GM12874 (cell line): ENCODE data around the gene ZNF362.

ENCODE experiments used
- TF ChIP-seq, protein P1 (sequence below): IDR thresholded peaks from 2 replicates; pipeline ENCODE4 v1.5.1; 2011; ENCODE audit warnings: low read depth, mild to moderate bottlenecking, control low read depth, low read length, moderate library complexity; ENCODE audit not compliant: insufficient read depth

Gene ZNF362

DNA sequence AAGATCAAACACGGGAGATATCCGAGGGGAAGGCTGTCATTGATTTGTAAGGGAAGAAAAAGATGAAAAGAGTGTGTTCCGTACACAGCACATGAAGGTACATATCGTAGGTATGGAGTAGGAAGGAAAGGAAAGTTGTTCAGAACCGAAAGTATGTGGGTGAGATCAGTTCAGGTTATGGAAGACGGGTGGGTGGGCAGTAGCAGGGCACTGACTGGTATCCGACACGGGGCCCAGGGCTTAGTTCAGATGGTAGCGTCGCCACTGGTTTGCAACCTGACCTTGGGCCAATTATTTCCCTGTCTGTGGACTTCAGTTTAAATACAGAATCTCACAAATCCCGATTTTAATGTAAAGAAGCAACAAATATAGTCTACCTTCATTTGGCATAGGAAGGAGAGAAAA is 92.4 kb downstream of the ZNF362 start:
- TF ChIP-seq, protein P1, sequence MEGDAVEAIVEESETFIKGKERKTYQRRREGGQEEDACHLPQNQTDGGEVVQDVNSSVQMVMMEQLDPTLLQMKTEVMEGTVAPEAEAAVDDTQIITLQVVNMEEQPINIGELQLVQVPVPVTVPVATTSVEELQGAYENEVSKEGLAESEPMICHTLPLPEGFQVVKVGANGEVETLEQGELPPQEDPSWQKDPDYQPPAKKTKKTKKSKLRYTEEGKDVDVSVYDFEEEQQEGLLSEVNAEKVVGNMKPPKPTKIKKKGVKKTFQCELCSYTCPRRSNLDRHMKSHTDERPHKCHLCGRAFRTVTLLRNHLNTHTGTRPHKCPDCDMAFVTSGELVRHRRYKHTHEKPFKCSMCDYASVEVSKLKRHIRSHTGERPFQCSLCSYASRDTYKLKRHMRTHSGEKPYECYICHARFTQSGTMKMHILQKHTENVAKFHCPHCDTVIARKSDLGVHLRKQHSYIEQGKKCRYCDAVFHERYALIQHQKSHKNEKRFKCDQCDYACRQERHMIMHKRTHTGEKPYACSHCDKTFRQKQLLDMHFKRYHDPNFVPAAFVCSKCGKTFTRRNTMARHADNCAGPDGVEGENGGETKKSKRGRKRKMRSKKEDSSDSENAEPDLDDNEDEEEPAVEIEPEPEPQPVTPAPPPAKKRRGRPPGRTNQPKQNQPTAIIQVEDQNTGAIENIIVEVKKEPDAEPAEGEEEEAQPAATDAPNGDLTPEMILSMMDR = no peak

DNA sequence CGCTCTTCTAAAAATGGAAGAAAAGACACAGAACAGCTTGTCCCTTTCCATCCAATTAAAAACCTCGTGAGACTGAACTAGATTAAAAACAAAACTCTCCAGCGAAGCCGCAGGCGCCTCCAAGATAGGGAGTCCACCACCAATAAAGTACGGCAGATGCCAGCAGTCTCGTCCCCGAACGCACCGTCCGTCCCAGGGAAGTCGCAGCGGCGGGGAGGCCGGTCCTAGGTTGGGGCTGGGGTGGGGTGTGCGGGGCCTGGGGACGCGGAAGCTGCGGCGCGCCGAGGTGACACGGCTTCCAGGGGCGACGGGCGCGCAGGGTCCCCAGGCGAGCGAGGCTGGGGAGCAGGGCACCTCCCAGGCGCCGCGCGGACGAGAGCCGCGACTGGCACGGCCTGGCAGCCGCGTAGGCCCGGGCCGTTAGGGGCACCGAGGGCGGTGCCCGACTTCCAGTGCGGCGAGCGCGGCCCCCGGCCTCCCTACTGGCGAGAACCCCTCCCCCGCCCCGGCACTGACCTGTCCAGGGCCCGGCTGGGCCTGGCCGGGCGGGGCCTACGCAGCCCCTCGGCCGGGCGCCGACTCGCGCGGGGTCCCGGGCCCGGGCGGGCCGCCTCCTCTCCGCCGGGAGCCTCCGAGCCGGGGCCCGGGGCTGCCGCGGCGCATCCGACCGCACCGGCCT is 92.9 kb downstream of the ZNF362 start:
- TF ChIP-seq, protein P1 = no peak

DNA sequence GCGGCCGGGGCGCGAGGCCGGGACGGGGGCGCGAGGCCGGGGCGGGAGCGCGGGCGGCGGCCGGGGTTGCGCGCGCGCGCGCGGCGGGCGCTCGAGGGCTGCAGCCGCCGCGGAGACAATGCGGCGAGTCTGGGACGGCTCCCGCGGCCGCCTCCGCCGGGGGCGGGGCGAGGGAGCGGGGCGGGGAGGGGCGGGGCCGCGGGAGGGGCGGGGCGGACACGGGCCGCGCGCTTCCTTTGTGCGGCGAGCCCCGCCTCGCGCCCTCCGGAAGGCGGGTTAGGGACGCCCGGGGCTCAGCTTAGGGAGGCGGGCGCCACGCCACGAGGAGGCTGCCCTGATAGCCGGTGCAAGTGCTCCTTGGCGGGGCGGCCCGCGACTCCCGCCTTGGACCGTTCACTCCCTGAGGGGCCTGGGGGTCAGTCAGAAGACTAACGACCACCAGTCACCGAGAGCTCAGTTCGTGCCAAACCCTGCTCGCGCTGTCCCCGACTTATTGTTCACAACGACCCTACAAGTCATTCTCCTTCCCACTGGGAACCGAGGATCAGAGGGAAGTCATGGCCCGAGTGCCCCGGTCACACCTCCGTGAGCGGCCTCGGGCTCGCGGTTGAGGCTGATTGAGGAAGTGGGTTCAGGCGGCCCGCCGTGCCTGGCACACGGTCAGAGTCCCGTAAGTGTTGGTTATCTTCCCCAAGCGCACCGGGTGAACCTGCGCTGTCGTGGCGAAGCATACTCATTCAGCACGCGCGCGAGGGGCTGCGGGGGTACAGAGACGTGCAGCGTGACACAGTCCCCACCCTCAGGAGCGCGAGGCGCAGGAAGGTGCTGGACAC is 93.7 kb downstream of the ZNF362 start:
- TF ChIP-seq, protein P1 = no peak
